Fibroblast of skin of abdomen (primary cell): ENCODE data around the gene BRINP2.

Experiments used
- DNase-seq: peaks from one replicate; pipeline ENCODE4 v3.0.0-alpha.2; 2013

Gene BRINP2

GRCh38 chr1:177219554-177220458, 49.0 kb downstream of the BRINP2 start:
- DNase-seq: peak; percentile 16

DNA sequence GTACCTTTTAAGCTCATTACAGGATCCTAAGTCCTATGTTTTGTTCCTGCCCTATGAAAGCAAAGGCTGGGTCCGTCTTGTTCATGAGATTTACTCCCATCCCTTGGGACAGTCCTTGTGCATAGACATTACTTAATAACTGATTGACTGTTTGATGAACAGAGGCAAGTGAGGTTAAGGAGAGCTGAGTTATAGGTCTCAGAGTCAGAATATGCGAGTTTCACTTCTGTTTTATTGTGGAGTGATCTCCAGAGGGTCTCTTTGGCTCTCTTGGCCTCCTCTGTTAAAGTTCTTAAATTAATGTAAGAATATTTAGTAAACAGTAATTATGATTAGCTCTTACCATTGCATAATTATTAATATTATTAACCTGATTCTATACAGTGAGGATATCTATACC, 52.6 kb downstream of the BRINP2 start:
- no peak for DNase-seq

DNA sequence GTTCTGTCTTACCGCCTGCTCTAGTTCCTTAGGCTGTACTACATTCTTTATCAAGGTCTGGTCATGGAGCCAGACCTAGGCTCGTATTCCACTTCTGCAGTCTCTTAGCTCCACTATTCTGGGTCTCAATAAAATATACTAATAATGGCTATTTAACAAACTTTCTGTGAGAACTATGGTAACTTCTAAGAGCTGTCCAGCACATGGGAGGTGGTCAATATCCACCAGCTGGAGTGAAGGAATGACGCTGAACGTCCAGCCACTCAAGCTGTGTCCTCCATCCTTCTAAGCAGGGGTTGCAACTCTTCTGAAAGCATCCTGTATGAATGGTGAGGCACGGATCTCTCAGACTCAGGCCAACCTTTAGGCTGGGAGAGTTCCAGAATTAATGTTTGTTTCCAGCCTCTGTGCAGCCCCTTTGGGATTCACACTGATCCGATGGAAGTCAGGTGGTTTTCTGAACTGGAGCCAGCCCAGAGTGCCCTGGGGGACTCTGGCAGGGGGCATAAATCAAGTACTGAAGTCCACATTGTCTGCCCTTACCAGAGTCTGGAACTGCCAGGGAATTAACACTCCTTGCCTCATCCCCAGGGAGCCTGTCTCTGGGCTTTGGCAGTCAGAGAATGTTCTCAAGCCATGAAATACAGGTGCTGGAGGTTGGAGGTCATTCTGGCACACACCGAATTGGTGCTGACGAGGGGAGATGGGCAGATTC, 57.4 kb downstream of the BRINP2 start:
- no peak for DNase-seq

GRCh38 chr1:177228693-177229065, 57.9 kb downstream of the BRINP2 start:
- peak; percentile 77 for DNase-seq

GRCh38 chr1:177229781-177230180, 59.0 kb downstream of the BRINP2 start:
- no peak for DNase-seq

DNA sequence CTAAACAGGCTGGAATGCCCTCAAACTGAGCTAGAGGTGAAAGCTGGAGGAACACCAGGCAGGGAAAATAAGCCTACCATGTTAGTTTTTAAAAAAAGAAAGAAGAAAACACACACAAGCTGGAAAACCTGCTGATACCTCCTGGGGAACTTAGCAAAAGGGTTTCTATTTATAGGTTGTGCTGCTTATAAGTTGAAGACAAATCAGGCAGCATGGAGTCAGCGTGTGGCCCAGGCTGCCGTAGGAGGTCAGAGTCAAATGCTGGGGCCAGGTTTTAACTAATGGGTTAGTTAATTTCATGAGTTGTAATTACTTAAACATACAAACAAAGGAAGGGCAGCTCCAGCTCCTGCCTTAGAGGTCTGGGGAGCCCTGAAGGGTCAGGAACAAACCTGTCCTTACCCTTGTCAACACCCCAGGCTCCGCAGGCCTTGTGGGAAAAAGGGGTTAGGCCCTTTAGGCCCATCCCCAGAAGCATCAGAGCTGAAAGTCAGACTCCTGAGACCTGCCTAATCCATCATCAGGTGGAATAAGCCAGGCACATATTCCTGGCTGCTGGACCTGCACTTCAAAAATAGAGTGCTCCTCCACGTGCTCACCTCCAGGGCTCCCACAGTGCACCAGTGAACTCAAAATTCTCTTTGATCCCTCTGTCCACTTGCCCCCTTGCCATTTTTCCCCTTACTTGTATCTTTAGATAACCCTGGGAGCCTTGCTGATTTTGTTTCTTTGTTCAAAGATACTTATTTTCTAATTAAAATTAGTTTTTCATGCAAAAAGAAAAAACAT, 59.7 kb downstream of the BRINP2 start:
- no peak for DNase-seq

DNA sequence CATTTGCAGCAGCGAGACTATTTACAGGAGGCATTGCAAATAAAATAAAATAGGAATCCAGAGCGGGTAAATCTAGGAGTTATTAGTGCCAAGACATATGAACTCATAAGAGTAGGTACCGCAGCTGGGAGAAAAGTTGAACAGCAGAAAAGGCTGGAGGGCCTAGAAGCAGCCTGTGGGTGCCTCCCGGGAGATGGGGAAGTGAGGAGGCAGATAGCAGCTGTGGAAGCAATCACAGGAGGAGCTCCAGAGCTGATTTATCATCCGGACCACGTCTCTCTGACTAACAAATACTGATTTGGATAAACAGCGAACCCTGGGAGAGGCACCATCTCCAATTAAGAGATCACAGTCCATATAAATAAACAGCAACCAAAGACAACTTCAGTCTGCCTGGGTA, 64.6 kb downstream of the BRINP2 start:
- DNase-seq: no peak

DNA sequence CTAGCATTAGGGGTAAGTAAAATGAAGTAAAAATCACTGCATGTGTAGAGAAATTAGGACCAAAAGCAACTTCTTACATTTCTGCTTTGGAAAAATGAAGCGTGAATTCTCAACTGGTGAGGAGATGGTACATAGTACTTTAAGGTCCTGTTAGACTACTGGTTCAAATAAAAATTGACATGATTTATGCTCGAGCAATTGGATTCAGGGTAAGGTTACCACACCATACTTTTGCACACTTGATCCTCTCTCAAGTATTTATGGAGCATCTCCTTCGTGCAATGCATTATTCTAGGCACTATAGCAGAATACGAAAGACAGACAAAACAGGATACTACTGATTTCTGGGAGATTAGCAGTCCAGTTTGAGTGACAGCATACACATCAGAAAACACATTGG, 66.2 kb downstream of the BRINP2 start:
- no peak for DNase-seq

DNA sequence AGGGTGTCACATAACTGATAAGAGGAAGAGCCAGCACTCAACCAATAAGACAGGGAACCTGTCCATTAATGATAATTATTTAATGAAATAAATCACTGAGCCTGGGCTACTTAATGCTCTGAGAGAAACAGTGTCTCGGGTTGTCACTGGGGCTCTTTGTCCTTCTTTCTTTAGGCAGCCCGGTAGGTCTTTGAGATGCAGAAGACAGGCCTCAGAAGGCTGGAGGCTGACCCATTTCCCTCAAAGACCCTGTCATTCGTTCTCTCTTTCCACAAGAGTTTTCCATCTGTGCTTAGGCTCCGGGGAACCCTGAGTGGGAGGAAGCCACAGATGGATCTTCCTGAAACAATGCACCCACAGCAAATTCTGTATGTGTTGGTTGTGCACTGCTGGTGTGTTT, 68.2 kb downstream of the BRINP2 start:
- no peak for DNase-seq

DNA sequence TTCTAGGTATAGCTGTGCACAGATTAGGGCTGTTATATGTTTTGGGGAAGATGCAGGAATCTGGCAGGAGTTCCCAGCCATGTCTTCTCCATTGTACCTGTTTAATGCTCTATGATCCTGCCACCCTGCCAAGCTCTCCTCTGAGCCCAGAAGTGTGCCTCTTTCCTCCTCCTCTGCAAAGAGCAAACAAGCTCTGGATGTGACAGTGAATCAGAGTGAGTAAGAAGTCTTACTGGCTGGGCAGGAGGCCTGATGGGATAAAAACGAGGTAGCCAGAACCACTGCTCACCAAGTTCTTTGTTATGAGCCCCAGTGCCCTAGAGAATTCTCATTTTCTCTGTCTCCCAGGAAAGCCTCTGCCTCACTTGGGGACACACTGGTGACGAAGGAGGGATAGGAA, 69.0 kb downstream of the BRINP2 start:
- DNase-seq: no peak

DNA sequence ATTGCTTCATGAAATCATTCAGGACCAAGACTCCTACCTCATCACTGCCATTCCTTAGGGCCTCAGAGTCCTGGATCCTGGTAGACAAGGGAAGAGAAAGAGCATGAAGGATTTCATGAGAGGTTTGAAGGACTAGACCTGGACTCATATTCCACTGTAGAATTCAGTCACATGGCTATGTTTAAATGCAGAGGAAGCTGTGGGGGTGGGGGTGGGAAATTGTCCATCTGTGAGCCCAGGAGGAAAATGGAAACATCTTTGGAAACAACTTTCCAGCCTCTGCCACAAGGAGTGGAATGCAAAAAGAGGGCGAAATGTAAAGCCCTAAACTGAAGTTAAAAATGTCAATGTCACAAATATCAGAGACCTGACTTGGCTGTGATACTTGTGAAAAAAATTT, 73.0 kb downstream of the BRINP2 start:
- DNase-seq: no peak

DNA sequence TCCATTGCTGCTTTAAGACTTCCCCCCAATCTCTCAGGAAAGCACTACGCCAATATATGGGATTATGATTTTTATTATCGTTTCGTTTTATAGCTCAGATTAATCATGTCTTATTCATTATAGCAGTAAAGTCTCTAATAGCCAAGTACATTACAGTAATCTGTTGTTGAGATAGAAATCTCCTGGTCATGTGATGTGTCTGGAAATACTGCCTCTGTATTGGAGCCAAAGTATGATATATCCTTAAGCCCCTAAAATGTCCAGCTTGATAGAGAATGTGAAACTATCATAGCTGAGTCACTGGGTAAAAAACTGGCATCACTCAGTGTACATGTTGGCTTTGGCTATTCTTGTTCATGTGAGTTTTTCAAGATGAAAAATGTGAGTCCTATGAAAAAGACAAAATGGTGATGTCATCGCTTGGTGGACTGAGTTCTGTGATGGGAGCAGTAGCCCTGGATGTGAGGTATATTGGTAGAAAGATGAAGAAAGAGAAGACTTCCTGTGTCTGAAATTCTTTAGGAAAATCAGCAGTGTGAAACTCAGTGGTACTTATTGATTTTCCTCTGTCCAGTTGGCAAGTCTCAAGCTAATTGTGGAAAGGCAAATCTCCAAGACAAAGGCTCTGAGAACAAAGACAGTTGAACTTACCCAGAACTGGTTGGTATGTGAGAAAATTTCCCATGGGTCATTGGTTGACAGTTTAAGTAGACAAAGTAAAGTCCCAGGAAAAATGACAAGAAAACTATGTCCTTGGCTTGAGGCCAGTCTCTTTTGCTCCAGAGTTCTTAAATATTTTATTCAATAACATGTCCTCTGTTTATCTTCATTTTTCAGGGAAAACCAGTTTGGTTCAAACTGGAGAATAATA, 76.2 kb downstream of the BRINP2 start:
- peak; percentile 40 for DNase-seq

DNA sequence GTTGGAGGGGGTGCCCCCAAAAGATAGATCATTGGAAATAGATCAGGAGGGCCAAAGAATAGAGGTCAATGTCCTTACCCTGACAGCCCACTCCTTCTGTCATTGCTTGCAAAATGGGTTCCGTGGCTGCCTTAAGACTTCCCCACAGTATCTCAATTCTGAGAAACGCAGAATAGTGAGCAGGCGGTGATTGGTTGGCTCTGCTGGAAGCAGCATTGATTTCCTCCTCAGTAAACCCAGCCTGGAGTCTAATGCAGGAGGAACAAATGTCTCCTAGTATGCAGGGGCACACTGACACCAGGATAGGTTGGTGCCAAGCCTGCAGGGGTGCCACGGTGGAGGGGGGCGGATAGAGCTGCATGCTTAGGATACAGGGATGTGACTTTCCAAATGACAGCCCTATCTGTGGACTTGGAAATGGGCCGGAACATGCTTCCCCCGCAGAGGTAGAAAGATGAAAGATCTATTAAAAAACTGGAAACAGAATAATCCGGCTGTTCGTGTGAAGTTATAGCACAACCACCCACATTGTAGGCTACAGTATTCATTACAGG, 76.9 kb downstream of the BRINP2 start:
- DNase-seq: no peak

DNA sequence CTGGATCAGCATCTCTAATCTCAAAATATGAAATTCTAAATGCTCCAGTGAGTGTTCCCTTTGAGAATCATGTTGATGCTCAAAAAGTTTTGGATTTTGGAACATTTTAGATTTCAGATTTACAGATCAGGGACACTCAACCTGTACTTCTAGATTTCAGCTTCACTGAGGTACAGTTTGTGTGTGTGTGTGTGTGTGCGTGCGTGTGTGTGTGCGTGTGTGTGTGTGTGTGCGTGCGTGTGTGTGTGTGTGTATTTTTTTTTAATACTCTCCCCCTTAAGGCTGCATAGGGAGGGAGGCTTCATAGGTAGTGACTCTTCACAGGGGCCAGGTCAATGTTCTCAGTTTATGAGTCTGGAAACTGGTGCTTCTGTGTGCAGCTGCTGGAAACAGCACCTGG, 77.5 kb downstream of the BRINP2 start:
- no peak for DNase-seq

DNA sequence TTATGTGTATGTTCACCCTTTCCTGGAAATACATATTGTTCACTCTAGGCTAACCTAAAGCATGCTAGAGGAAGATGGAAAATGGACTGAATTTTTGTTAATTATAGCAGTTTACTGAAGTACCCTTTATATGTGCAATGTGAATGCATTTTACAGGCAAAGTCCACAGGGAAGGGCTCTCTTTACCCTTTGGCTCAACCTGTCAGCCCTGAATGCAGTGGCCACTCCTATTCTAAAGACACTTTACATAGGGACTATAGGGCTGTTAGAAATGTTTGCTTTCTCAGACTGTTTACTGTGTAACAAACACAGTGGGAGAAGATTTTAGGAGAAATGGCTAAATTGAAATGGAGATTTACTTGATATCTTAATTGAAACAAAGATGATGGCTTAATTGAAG, 78.5 kb downstream of the BRINP2 start:
- no peak for DNase-seq

DNA sequence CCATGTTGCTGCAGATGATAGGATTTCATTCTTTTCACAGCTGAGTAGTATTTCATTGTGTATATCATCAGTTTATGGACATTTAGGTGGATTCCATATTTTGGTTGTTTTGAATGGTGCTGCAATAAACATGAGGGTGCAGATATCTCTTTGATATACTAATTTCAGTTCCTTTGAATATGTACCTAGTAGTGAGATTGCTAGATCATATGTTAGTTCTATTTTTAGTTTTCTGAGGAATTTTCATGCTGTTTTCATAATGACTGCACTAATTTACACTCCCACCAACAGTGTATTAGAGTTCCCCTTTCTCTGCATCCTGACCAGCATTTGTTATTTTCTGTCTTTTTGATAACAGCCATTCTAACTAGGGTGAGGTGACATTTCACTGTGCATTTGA, 82.1 kb downstream of the BRINP2 start:
- no peak for DNase-seq

GRCh38 chr1:177255411-177255810, 84.7 kb downstream of the BRINP2 start:
- DNase-seq: peak; percentile 35

DNA sequence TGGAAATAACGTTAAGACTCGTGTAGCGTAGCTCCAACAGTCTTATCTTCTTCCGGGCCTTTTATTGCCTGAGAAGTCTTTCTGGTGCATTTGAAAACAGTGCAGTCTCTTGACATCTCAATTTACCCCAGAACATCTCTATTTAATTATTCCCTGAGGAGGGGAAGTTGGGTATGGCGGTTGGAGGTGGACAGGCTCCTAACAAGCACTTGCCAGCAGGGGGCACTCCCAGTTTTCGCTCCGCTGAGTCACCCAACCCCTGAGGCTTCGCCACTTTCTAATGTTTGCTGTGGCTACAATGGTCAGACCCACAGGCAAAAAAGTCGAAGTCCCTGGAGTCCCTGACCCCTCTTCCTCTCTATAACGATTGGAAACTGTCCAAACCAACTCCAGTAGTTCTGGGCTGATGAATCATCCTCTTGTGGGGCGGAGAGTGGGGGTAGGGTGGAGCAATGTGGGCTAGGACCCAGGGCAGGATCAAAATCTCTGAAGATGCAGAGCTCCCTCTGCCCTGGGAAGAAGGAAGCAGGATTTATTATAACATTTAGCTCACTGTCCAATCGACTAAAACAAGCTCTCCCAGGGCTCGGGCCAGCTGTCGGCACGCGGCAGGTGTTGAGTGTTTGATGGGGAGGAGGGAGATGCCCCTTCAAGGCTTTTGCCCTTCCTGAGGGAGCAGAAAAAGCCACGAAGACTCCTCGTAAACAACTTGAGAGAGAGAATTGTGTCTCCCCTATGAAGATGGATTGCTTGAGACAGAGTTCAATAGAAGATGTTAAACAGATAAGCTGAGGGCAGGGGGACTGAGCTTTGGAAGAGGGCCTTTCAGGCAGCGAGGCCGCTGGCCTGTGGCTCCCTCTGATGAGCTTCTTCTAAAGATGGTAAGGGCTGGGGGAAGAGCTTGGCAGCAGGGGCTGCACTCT, 85.7 kb downstream of the BRINP2 start:
- DNase-seq: peak; percentile 96

- DNase-seq: no peak
Observed at GRCh38 chr1:177257128-177257527, 86.4 kb downstream of the BRINP2 start.

- DNase-seq: no peak
Observed at GRCh38 chr1:177257576-177257975, 86.8 kb downstream of the BRINP2 start.

GRCh38 chr1:177270863-177271262, 100.1 kb downstream of the BRINP2 start:
- no peak for DNase-seq
